HG03280 (cell line): ENCODE measurements around the gene AATF.
"Not testable (repeated sequence)": the region's sequence is repeated elsewhere in the genome, so short reads cannot be mapped to it uniquely, and the experiment has no call there.

Experiments
- ATAC-seq: cut with Tn5 transposase; IDR thresholded peaks from one replicate; pipeline ENCODE4 v1.9.1; 2021; ENCODE audit warnings: mild to moderate bottlenecking, moderate library complexity; ENCODE audit not compliant: unreplicated experiment

AATF gene

GRCh38 chr17:37069087-37069486 lies 120.3 kb downstream of the AATF start:
- ATAC-seq: no peak

DNA sequence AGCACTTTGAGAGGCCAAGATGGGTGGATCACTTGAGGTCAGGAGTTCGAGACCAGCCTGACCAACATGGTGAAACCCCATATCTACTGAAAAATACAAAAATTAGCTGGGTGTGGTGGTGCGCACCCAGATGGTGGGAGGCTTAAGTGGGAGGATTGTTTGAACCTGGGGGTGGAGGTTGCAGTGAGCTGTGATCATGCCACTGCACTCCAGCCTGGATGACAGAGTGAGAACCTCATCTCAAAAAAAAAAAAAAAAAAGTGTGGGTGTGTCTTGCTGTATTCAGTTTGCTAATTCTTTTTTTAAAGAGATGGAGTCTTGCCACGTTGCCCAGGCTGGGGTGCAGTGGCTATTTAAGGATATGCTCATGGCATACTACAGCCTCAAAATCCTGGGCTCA lies 124.7 kb downstream of the AATF start:
- not testable (repeated sequence) for ATAC-seq

- ATAC-seq: no peak
These were observed 130.4 kb downstream of the AATF start for GRCh38 chr17:37079065-37079708.

- ATAC-seq: no peak
These were observed 131.0 kb downstream of the AATF start for GRCh38 chr17:37079735-37080134.

DNA sequence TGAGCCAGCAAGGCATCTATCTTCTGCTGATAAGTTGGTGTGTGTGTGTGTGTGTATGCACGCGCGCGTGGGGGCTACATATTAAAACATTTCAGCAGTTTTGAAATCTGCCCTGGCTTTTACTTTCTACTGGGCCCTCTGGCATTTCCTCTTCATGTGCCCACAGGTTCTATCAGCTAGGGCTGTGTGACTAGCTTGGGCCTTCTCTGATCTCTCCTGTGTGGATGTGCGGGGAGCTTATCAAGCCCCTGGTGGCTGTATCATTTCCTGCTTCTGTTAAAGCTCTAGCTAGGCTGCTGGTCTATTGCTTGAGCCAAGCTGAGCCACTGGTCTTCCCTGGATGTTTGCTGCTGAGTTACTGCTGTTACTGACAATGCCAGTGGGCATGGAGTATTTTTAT lies 132.5 kb downstream of the AATF start:
- ATAC-seq: no peak

GRCh38 chr17:37082311-37082860 lies 133.6 kb downstream of the AATF start:
- no peak for ATAC-seq

- ATAC-seq: no peak
These were observed 134.2 kb downstream of the AATF start for GRCh38 chr17:37082985-37083384.

DNA sequence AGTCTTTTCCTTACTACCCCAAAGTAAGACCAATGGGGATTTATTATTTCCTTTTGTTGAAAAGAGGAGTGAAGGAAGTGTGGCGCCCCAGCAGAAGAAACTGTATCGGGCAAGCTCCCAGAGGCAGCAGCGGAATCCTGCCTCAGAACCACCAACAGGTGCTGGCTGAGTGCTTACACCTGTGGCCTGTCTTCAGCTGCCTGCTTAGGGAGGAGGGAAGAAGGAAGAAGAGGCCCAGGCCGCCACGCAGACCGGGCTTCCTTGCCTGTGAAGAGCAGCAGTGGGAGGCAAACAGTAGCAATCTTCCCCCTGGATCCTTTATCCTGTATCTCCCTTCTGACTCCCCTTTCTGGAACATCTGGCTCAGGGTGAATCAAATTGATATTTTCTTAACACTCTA lies 134.7 kb downstream of the AATF start:
- ATAC-seq: no peak

DNA sequence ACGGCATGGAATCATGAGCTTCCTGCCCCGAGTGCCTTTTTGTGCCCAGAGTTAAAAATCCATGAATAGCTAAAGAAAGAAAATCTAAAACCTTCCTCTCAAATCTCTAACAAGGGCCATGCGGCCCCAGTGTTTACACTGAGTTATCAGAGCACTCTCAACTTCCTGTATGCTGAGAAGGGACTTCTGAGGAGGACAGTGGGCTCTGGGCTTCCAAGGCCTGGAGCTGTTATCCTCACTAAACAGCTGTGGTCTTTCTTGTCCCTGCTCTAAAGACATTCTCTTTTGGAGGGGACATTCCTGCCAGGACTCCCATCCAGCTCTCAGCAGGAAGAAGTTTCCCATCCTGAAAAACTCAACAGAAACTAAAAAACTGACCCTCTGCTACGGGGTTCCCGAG lies 135.6 kb downstream of the AATF start:
- no peak for ATAC-seq

- no peak for ATAC-seq
These were observed 137.6 kb downstream of the AATF start for GRCh38 chr17:37086334-37086733.

GRCh38 chr17:37086948-37087347 lies 138.2 kb downstream of the AATF start:
- ATAC-seq: no peak

- ATAC-seq: no peak
These were observed 138.9 kb downstream of the AATF start for GRCh38 chr17:37087683-37088082.

DNA sequence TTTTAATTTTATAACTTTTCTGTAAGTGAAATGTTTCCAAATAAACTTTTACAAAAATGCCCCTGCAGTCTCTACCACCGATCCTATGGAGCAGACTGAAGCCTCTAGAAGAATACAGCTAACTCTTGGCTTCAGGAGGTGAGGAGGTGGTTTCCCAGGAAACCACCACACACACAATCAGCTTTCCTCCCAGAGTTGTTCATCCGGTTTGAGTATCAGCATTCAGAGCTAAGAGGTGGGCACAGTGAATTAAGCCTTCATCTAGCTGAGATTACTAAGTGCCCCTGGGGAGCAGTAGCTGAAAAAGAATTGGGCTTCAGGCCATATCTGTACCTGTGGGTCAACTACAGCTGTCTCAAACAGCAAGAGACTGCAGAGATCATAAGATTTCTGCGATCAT lies 139.7 kb downstream of the AATF start:
- ATAC-seq: no peak

DNA sequence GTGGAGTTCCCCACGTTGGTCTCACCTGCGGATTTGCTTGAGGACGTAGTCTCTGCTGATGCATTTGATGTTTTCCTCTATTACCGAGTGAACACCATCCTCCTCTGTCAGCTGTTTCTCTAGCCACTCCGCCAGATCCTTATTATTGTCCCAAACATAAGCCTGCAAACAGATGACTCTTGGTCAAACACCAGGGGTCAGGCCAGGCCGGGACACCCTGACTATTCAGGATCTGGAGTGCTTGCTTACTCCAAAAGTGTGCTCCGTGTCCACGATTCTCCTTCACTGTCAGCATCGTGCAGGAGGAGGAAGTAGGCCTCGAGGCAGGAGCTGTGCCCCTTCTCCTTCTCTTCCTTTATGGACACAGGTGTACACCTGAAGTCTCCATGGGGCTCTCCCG lies 140.2 kb downstream of the AATF start:
- ATAC-seq: no peak

DNA sequence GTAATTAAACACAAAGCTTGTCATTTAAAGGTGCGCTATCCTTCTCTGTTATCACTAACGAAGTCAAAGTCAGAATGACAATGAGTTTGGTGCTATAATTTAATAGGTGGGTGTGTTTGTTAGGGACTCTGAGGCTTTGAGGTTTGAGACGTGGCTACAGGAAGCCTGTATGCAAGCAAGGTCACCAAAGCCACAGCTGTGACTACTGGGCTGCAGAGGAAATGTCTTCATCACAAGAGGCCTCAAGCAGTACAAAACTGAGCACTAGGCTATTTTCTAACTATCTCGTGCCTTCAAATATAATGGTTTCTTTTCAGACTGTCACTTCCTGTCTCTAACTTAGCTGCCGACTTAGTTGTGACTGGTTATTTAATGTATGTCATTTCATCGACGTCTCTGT lies 141.2 kb downstream of the AATF start:
- ATAC-seq: no peak

DNA sequence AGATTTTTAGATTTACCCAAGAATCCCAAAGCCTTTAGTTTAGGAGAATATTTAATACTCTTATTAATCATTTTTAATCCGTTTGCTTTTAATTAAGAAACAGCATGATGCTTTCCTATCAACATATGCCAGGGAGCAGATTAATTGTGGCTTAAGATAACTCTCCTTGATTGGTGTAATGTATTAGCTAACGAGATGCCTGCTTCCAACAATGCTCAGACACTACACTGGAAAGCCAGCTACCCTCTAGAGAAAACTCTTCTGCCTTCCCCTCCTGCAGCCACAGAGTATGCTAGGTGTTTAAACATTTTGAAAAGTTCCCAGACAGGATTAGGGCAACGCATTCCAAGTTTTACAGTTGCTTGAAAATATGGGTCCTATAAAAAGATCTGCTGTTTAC lies 142.2 kb downstream of the AATF start:
- ATAC-seq: no peak

GRCh38 chr17:37092071-37092470 lies 143.3 kb downstream of the AATF start:
- ATAC-seq: no peak

- ATAC-seq: no peak
These were observed 143.9 kb downstream of the AATF start for GRCh38 chr17:37092701-37093100.

DNA sequence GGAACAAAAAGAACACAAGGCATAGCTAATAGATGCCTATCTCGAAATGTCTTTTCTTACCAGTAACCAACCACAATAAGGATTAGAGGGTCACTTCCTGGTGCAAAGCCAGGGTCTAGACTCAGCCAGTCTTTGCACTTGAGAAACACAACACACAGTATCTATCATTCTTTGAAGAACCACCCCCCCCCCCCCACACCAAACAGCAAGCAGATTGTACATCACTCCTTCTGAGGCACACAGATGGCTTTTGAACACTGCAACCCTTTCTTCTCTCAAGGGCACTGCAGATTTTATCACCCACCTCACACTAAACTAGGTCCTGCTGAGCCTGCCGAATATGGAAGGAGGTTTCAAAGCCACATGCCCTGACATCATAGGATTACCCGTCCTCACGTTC lies 145.6 kb downstream of the AATF start:
- ATAC-seq: no peak

- no peak for ATAC-seq
These were observed 147.3 kb downstream of the AATF start for GRCh38 chr17:37096071-37096470.

- ATAC-seq: no peak
These were observed 148.4 kb downstream of the AATF start for GRCh38 chr17:37097154-37097553.

DNA sequence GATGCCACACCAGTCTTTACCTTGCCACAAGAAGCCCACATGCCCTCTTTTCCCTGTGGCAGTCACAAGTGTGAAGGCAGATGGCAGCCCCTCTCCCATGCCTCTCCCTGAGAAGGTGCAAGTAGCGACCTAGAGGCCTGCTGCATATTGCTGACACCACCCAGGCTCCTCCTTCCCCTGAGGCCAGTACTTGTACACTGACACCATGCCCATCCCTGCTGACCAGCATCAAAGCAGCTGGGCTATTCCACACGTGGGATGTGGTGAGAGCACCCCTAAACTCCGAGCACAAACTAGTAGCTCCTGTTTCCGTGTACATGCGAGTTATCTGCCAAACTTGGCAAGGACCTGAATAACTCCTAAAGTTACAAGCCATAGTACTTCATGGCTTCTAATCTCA lies 149.4 kb downstream of the AATF start:
- ATAC-seq: no peak
